D721Med (cell line): ENCODE data around the gene PAK6.

Experiments used
- DNase-seq: peaks from one replicate; pipeline ENCODE4 v3.0.0; 2011; ENCODE audit warnings: low spot score; ENCODE audit not compliant: insufficient read length
- FAIRE-seq: peaks from 2 replicates; lab custom pipeline; 2011; peaks lifted over from hg19 to GRCh38; lab: Jason Lieb, UNC
- TF ChIP-seq, protein P1 (sequence below): IDR thresholded peaks from 2 replicates; pipeline ENCODE4 v1.5.1; 2012; ENCODE audit warnings: mild to moderate bottlenecking, control low read depth; ENCODE audit not compliant: insufficient read depth; ENCODE audit errors: missing control alignments

PAK6 gene

DNA sequence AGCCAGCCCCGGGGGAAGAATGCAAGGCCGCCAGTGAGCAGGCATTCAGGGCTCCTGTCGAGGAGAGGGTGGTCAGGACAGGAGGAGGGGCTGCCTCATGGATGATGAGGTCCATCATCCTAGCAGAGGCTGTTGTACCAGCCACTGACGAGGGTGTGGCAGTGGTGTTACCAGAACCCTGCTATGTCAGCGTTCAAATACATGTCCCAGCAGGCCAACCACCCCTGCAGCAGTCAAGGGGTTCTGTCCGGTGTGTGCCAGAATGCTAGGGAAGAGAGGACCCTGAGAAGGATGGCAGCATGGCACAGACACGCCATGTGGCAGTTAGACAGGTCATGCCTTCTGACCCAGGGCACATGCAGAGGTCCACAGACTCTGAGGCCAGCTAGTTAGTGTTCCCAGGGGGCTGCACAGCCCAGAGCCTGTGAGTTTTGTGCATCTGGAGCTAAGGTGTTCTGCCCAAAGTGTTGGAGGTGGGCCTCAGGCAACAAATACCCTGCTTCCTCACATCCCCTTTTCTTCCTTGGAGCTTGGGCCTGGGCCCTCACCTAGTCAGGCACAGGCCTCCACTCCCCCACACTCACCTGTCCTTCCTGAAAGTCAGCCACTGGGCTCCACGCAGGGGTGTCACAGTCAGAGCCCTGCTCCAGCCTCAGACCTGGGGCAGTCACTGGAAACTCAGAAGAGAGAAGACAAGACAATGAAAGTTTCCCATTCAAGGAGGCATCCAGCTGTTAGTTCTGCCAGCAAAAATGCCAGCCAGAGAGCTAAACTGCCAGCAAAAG, 7.8 kb downstream of the PAK6 start:
- DNase-seq: no peak
- FAIRE-seq: no peak
- TF ChIP-seq, protein P1, sequence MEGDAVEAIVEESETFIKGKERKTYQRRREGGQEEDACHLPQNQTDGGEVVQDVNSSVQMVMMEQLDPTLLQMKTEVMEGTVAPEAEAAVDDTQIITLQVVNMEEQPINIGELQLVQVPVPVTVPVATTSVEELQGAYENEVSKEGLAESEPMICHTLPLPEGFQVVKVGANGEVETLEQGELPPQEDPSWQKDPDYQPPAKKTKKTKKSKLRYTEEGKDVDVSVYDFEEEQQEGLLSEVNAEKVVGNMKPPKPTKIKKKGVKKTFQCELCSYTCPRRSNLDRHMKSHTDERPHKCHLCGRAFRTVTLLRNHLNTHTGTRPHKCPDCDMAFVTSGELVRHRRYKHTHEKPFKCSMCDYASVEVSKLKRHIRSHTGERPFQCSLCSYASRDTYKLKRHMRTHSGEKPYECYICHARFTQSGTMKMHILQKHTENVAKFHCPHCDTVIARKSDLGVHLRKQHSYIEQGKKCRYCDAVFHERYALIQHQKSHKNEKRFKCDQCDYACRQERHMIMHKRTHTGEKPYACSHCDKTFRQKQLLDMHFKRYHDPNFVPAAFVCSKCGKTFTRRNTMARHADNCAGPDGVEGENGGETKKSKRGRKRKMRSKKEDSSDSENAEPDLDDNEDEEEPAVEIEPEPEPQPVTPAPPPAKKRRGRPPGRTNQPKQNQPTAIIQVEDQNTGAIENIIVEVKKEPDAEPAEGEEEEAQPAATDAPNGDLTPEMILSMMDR: no peak

DNA sequence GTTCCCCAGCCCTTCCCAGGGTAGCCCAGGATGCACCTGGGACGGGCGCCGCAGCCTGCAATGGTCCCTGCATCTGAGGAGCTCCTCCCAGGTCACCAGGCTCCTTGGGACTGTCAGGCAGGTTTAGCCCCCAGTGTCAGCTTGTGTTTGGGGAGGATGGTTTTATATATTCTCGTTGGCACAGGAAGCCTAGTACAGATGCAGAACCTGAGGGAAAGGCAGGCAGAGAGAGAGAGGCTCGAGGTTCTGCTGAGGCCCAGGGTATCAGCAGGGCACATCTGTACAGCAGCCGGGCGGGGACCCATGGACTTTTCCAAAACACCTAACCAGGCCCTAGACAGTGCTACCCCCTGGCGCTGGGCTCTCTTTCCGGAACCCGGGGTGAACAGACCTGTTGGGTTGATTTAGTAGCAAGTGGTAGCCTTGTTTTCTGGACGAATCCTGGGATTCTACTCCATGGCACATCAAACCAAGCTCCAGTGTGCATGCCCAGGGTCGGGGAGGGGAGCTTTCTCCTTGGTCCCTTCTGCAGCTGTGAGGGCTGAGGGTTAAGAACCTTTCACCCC, 8.6 kb downstream of the PAK6 start:
- DNase-seq: no peak
- TF ChIP-seq, protein P1: no peak

DNA sequence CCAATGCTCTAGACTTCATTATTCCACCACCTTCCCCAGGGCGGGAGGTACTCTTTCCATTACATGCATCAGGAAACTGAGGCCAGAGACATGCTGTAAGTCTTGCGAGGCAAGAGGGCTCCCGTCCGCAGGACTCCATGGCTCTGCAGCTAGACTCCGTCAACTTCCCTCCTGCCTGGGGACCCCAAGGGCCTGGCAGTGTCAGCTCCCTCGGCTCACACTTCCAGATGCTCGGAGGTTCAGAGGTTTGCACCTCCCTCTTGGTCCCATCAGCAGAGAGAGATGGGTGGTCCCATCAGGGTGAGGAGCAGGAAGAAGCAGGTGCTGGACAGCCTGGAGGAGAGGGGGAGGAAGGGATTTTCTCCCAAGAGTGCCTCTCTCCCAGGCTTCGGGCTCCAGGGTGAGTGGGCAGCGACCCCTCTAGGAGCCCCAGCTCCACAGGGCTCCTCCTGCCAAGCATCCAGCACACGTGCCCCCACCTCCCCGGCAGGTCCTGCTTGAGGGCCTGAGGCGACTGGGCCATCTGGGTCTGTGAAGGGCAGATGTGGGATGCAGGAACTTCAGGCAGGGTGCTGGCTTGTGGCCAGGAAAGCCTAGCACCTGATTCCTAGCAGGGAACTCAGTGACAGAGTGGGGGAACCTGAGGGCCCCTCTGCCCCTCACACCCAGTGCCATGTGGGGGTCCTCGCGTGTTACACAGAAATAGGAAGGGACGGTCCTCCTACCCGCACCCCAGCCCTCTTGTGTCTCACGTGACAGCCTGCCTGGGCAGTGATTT, 9.3 kb downstream of the PAK6 start:
- DNase-seq: no peak
- no peak for FAIRE-seq

More for the DNA sequence above, 8.6 kb downstream of the PAK6 start:
- FAIRE-seq: no peak

DNA sequence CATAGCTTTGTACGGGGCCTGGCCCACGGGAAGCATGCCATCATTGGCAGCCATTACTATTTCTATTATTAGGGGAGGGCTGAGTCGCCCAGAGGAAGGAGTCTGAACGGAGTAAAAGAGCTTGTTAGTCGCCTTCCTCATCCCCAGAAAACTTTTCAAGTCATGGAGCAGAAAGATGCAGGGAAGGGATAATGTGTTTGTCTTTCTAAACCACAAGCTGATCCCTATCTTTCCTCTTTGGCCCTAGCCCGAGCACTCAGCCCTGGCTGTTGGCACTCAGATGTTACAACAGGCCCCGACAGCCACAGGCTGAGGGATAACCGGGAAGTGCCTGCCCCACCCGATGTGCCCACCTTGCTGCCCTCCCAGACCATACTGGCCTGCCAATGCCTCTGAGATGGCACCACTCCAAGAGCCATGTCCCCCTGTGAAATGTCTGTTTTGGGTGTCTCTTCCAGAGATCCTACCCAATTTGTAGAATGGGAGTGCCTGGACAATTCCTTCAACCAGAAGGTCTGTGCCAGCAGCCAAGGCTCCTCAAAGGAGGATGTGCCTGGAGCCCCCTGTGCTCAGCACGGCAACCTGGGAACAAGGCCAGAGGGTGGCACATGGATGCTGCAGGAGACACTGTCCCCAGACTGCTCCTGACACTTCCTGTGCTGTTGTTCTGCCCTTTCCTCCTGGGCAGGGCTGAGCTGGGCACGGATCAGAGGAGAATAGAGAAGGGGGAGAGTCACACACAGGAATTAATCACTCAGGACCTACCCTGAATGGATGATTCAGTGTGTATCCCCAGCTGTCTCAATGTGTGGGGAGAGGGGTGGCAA, 10.8 kb downstream of the PAK6 start:
- TF ChIP-seq, protein P1: no peak
- FAIRE-seq: no peak
- no peak for DNase-seq

More for the DNA sequence above, 9.3 kb downstream of the PAK6 start:
- TF ChIP-seq, protein P1: no peak

DNA sequence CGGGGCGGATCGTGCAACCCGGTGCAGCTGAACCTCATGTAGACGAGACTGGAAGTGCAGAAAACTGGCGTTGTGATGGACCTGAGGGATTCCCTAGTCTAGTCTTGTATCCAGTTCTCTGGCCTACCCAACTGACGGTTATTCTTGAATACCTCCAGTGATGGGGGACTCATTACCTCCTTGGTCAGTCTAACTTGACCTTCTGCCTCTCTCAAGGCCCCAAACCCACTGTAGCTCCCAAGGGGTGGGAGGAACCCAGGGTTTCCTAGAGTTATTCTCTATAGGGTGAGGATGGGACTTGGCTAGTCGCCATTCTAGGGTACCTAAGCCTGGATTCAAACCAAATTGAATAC, 11.4 kb downstream of the PAK6 start:
- DNase-seq (no peak), FAIRE-seq (no peak)
- TF ChIP-seq, protein P1: no peak

DNA sequence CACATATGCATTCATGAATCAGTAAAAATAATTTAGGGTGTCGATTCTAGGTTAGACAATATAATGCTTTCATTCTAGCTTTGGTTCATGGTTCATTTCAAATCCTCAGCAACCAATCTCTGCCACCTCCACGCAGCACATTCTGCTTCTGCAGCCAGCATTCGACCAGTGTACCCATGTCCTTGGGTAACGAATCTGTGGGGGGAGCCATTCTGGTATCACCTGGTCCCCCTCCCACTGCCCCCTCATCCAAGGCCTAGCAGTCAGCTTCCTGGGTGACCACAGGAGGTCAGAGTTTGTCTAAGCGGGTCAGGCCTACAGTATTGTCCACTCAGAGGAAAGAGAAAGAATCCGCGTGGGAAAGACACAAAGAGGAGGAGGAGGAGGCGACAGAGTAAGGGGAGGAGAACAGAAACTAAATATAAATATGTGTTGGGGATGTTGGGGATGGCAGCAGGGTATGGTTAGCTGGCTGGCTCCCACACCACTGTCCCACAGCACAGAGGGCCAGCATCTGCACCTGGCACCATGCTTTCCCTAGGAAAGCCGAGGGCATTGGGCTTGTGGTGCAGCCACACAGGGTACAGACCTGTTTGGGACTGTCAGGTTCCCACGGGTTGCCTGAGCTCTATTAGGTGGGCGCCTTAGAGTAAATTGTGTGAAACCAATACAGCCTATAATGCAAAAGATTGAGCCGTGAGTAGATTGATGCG, 12.1 kb downstream of the PAK6 start:
- TF ChIP-seq, protein P1: no peak
- DNase-seq (no peak), FAIRE-seq (no peak)
